ENCODE results near the gene THBS3. TPM values are rescaled to one million over a fixed set of nuclear protein-coding genes. Genes with fewer than 3 reads are reported as not detected.
A peak's percentile ranks its signal among the peaks of the same experiment; 100 is the strongest.
"Not testable (repeated sequence)": the region's sequence is repeated elsewhere in the genome, so short reads cannot be mapped to it uniquely, and the experiment has no call there.

THBS3 gene
- total RNA-seq, 1 experiment from 2014 or later: 6.2 TPM

DNA sequence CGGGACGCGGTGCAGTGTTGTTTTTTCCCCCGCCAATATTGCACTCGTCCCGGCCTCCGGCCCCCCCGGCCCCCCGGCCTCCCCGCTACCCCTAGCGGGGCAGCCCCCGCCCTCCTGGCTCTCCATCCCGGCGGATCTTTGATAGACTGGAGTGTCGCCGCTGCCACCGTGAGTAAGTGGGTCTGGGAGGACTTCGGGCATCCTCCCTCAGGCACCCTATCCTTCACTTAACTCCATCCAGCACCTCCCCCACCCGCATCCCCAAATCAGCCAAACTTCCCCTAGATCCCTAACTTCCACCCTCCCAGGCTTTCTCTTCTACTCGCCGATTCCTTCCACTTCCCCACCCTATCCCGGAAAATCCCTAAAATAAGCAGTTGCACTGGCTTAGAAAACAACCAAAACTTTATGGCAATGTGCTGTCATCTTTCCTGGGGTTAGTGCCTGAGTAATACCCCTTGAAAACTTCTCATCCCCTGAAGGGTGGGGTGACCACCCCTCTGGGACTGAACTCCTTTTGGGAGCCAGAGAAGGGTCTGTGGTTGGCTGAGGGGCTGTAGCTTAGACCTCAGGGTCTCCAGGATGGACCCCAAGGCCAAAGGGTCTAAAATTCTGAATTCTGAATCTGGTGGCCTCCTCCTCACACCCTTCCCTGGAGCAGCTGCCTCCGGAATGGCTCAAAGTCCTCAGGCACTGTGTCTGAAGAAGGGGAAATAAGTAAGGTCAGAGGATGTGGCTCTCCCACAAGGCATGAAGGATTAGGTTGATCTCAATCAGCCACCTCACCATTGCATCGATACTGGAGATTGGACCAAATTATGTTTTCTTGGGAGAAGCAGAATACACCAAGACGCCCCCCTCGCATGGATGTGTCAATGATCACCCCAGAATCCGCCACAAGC, 12.2 kb downstream of the THBS3 start:
- Mint-ChIP-seq H3K4me1 (ENCODE audit: low read depth, unreplicated experiment) (peaks cover 15% of the 10 kb centered on the region), H3K36me3 (ENCODE audit: insufficient read depth, unreplicated experiment) (peaks cover 24% of the 10 kb centered on the region), H3K4me3 (ENCODE audit: unreplicated experiment) (peak overlapping the region; percentile 98), H3K27me3 (ENCODE audit: insufficient read depth, unreplicated experiment) (no peaks in the 10 kb centered on the region), H3K27ac (ENCODE audit: unreplicated experiment) (peak overlapping the region; percentile 98), H3K9me3 (ENCODE audit: unreplicated experiment) (no peaks in the 10 kb centered on the region)
- TSS peak; percentile 52 for BruUV-seq (replicated peaks)
- peak in 1 of 2 experiments; percentile 25 for DNase-seq
- POLR2A ChIA-PET: interaction anchor here (0.8 to 2.2 kb wide), 3 partner anchors 14 to 179 kb away, joined by 3 to 15 read pairs (median 14); partner anchors contain the start of gene KRTCAP2
- Histone ChIP-seq H3K9me3 (no peaks in the 10 kb centered on the region), H3K4me3 (ENCODE audit: low read depth, low read length) (peak overlapping the region; percentile 81), H3K27me3 (replicated peaks; ENCODE audit: control insufficient read depth, insufficient read depth, low read length) (no peaks in the 10 kb centered on the region), H3K4me1 (peaks cover 4% of the 10 kb centered on the region; the same call in 1 of the 2 replicates), H3K36me3 (ENCODE audit: control insufficient read depth, insufficient read depth, low read length) (no peaks in the 10 kb centered on the region)
- intact Hi-C loops (cut with micrococcal nuclease; ENCODE audit: unreplicated experiment): no loop called here
- CTCF ChIA-PET: interaction anchor here (0.7 to 4.9 kb wide), 6 partner anchors 17 to 104 kb away, joined by 3 to 77 read pairs (median 10); partner anchors contain the start of genes HCN3 and KRTCAP2
- TF ChIP-seq, protein P1, sequence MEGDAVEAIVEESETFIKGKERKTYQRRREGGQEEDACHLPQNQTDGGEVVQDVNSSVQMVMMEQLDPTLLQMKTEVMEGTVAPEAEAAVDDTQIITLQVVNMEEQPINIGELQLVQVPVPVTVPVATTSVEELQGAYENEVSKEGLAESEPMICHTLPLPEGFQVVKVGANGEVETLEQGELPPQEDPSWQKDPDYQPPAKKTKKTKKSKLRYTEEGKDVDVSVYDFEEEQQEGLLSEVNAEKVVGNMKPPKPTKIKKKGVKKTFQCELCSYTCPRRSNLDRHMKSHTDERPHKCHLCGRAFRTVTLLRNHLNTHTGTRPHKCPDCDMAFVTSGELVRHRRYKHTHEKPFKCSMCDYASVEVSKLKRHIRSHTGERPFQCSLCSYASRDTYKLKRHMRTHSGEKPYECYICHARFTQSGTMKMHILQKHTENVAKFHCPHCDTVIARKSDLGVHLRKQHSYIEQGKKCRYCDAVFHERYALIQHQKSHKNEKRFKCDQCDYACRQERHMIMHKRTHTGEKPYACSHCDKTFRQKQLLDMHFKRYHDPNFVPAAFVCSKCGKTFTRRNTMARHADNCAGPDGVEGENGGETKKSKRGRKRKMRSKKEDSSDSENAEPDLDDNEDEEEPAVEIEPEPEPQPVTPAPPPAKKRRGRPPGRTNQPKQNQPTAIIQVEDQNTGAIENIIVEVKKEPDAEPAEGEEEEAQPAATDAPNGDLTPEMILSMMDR (IDR thresholded peaks at IDR 0.05; ENCODE audit: insufficient read depth in 1 of 2, low read depth in 1 of 2, low read length in 1 of 2, severe bottlenecking in 1 of 2, unreplicated experiment in 1 of 2): no peak

DNA sequence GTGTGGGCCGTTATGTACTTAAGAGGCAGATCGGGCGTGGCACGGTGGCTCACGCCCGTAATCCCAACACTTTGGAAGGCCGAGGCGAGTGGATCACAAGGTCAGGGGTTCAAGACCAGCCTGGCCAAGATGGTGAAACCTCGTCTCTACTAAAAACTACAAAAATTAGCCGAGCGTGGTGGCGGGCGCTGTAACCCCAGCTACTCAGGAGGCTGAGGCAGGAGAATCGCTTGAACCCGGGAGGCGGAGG, 13.8 kb downstream of the THBS3 start:
- Mint-ChIP-seq H3K4me1 (ENCODE audit: low read depth, unreplicated experiment) (peaks cover 15% of the 10 kb centered on the region), H3K4me3 (ENCODE audit: unreplicated experiment) (peak overlapping the region; percentile 98), H3K27ac (ENCODE audit: unreplicated experiment) (peak overlapping the region; percentile 98), H3K36me3 (ENCODE audit: insufficient read depth, unreplicated experiment) (peaks cover 24% of the 10 kb centered on the region)
- not testable (repeated sequence) for H3K27me3 ChIP-seq (replicated peaks; ENCODE audit: control insufficient read depth, insufficient read depth, low read length); H3K36me3 ChIP-seq (ENCODE audit: control insufficient read depth, insufficient read depth, low read length); DNase-seq; H3K9me3 Mint-ChIP-seq (ENCODE audit: unreplicated experiment); H3K4me1 ChIP-seq; H3K27me3 Mint-ChIP-seq (ENCODE audit: insufficient read depth, unreplicated experiment); H3K9me3 ChIP-seq; BruUV-seq (replicated peaks)
- POLR2A ChIA-PET: interaction anchor here (0.6 to 2.2 kb wide), 6 partner anchors 15 to 1247 kb away, joined by 4 to 15 read pairs (median 6); partner anchors contain the start of genes DENND4B and KRTCAP2
- peak overlapping the region; percentile 81 for H3K4me3 ChIP-seq (ENCODE audit: low read depth, low read length)
- intact Hi-C loops (cut with micrococcal nuclease; ENCODE audit: unreplicated experiment): loop anchor here (2.0 to 5.0 kb wide), 3 partner anchors 17 to 48 kb away; a partner anchor contains a TSS
- CTCF ChIA-PET: interaction anchor here (0.6 to 4.9 kb wide), 25 partner anchors 10 to 1674 kb away, joined by 3 to 77 read pairs (median 6); partner anchors contain the start of genes CLK2, EFNA3 and KRTCAP2

DNA sequence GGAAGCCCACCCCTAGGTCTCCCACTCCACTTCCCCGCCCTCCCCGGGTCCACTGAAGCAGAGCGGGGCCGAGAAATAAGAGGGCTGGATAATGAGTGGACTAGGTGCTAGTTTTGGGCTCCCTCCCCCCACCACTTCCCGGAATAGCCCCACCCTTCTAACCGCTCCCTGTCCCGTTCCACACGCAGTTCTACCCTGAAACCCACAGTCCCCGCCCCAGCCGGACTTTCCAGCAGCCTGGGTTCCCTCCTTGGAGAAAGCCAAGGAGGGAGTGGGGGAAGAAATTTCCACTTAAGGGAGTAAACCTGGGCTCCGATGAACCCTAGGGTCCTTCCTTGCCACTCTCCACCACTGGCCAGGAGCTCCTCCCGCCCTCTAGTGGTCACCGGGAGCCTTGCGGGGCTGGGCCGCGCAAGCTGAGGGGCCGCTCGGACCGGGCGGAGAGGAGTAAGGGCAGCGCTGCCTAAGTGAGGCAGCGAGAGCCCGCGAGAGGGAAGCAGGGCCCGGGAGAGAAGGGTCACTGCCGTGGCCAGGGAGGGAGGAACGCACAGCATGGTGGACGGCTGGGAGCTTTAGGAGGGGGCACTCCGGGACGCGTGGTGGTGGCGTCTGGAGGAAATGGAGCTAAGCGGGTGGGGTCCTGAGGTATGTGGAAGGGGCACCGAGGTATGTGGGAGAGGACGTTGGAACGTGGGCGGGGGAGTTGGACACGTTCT, 14.3 kb downstream of the THBS3 start:
- no TSS peak for BruUV-seq (replicated peaks)
- no peaks in the 10 kb centered on the region for H3K9me3 Mint-ChIP-seq (ENCODE audit: unreplicated experiment)

More for the DNA sequence above, 14.3 kb downstream of the THBS3 start:
- CTCF ChIA-PET: interaction anchor here (0.5 to 4.9 kb wide), 25 partner anchors 10 to 550 kb away, joined by 3 to 77 read pairs (median 5); partner anchors contain the start of genes CLK2, EFNA3 and KRTCAP2
- Histone ChIP-seq H3K4me3 (ENCODE audit: low read depth, low read length) (peak overlapping the region; percentile 81), H3K4me1 (peaks cover 4% of the 10 kb centered on the region; the same call in 1 of the 2 replicates), H3K27me3 (replicated peaks; ENCODE audit: control insufficient read depth, insufficient read depth, low read length) (no peaks in the 10 kb centered on the region), H3K36me3 (ENCODE audit: control insufficient read depth, insufficient read depth, low read length) (no peaks in the 10 kb centered on the region), H3K9me3 (no peaks in the 10 kb centered on the region)
- peak overlapping the region; percentile 98 for H3K4me3 Mint-ChIP-seq (ENCODE audit: unreplicated experiment)
- intact Hi-C loops (cut with micrococcal nuclease; ENCODE audit: unreplicated experiment): loop anchor here (2.0 to 5.0 kb wide), 3 partner anchors 17 to 49 kb away; a partner anchor contains a TSS
- H3K27ac Mint-ChIP-seq (ENCODE audit: unreplicated experiment): peak overlapping the region; percentile 98
- POLR2A ChIA-PET: interaction anchor here (0.6 to 2.2 kb wide), 5 partner anchors 16 to 1247 kb away, joined by 4 to 15 read pairs (median 6); partner anchors contain the start of genes DENND4B and KRTCAP2
- H3K36me3 Mint-ChIP-seq (ENCODE audit: insufficient read depth, unreplicated experiment): peaks cover 24% of the 10 kb centered on the region
- peaks cover 15% of the 10 kb centered on the region for H3K4me1 Mint-ChIP-seq (ENCODE audit: low read depth, unreplicated experiment)
- H3K27me3 Mint-ChIP-seq (ENCODE audit: insufficient read depth, unreplicated experiment): no peaks in the 10 kb centered on the region
- TF ChIP-seq, protein P1 (IDR thresholded peaks at IDR 0.05; ENCODE audit: insufficient read depth in 1 of 2, low read depth in 1 of 2, low read length in 1 of 2, severe bottlenecking in 1 of 2, unreplicated experiment in 1 of 2): peak; percentile 97 to 99
- DNase-seq: peak; percentile 91 to 96

Measured in Caco-2 (cell line).